GM12878 (cell line): ENCODE measurements around the gene TRIM68. TPM values are rescaled to one million over a fixed set of nuclear protein-coding genes. Genes with fewer than 3 reads are reported as not detected.

Experiments
- ATAC-seq: fragments of 200-7000 bp; cut with Tn5 transposase; 3 replicates; pipeline ENCODE4 v1.9.1; 2020; ENCODE audit warnings: mild to moderate bottlenecking, moderate library complexity
- BruUV-seq: library from RNA; stranded (reverse); fragments of 400-500 nt; replicated peaks from 2 replicates; lab custom pipeline; 2021; lab: Mats Ljungman, UMichigan
- CTCF ChIA-PET: fragments of 300-600 bp; sonication (Branson Sonifier 250); formaldehyde crosslinking; extraction: SDS; loops from one replicate; lab custom pipeline; 2021; ENCODE audit warnings: inconsistent platforms; lab: Yijun Ruan, JAX
- POLR2A ChIA-PET: fragments of 350-600 bp; formaldehyde crosslinking; extraction: SDS; loops from one replicate; lab custom pipeline; 2021; ENCODE audit warnings: inconsistent platforms; lab: Charles Lee
- RAD21 ChIA-PET: fragments of 300-600 bp; sonication (Branson Sonifier 250); formaldehyde crosslinking; loops from one replicate; lab custom pipeline; 2023; ENCODE audit warnings: antibody characterized with exemption; ENCODE audit not compliant: unreplicated experiment; lab: Charles Lee
- SMC1A ChIA-PET: fragments of 300-600 bp; sonication (Branson Sonifier 250); formaldehyde crosslinking; loops from one replicate; lab custom pipeline; 2023; ENCODE audit not compliant: unreplicated experiment, uncharacterized antibody; lab: Charles Lee
- DNase-seq: peaks from one replicate; pipeline ENCODE4 v3.0.0-alpha.2; 2011; ENCODE audit warnings: low read depth, low spot score
- FAIRE-seq: peaks from 3 replicates; lab custom pipeline; 2011; peaks lifted over from hg19 to GRCh38; lab: Jason Lieb, UNC
- H2AFZ ChIP-seq: 2 replicates; pipeline ENCODE4 v1.6.0; 2011; ENCODE audit warnings: low read depth, low read length, control low read depth; ENCODE audit not compliant: control insufficient read depth
- H3K27ac ChIP-seq: 2 replicates; pipeline ENCODE4 v1.5.1; 2011; ENCODE audit warnings: control low read depth; ENCODE audit not compliant: control insufficient read depth, insufficient read depth
- H3K27me3 ChIP-seq, 2 experiments: replicated peaks in 1 of 2; 2 replicates each; pipeline versions ENCODE4 v1.6.0 to v1.6.1; 2011; ENCODE audit warnings: low read length in 1 of 2; ENCODE audit not compliant: control insufficient read depth in 2 of 2, insufficient read depth in 2 of 2
- H3K36me3 ChIP-seq, 2 experiments: 2 replicates each; pipeline ENCODE4 v1.5.1; 2011; ENCODE audit warnings: low read length in 1 of 2; ENCODE audit not compliant: control insufficient read depth in 2 of 2, insufficient read depth in 2 of 2
- H3K4me1 ChIP-seq: 2 replicates; pipeline ENCODE4 v1.6.1; 2011; ENCODE audit warnings: mild to moderate bottlenecking, low read length, moderate library complexity, mixed read lengths; ENCODE audit not compliant: control insufficient read depth, insufficient read depth
- H3K4me2 ChIP-seq: 2 replicates; pipeline ENCODE4 v1.6.0; 2011; ENCODE audit warnings: control low read depth; ENCODE audit not compliant: control insufficient read depth, insufficient read depth
- H3K4me3 ChIP-seq: fragments of 200-600 bp; sonication (generic); 2 replicates; pipeline ENCODE4 v1.5.1; 2016
- H3K79me2 ChIP-seq: 2 replicates; pipeline ENCODE4 v1.6.0; 2011; ENCODE audit warnings: low read length; ENCODE audit not compliant: control insufficient read depth, insufficient read depth
- H3K9ac ChIP-seq: 2 replicates; pipeline ENCODE4 v1.8.0; 2011; ENCODE audit warnings: low read length, control low read depth, mixed read lengths; ENCODE audit not compliant: control insufficient read depth, insufficient read depth
- H3K9me3 ChIP-seq: replicated peaks from 3 replicates; pipeline ENCODE4 v1.5.1; 2011; ENCODE audit warnings: mild to moderate bottlenecking, low read length; ENCODE audit not compliant: control insufficient read depth, insufficient read depth
- H4K20me1 ChIP-seq: 2 replicates; pipeline ENCODE4 v1.6.0; 2011; ENCODE audit not compliant: control insufficient read depth, insufficient read depth
- BRCA1 ChIP-seq: IDR thresholded peaks from 2 replicates; pipeline ENCODE4 v1.6.1; 2011; ENCODE audit warnings: low read depth, low read length, improper control_type of control experiment
- ETV6 ChIP-seq, 2 experiments: fragments of 450-650 bp in 1 of 2; IDR thresholded peaks in 1 of 2; conservative IDR thresholded peaks in 1 of 2; 2 replicates each; pipeline ENCODE4 v1.6.1; 2014; ENCODE audit warnings: antibody characterized with exemption in 1 of 2, borderline replicate concordance in 1 of 2, low read depth in 1 of 2, mild to moderate bottlenecking in 1 of 2, moderate library complexity in 1 of 2
- FOXM1 ChIP-seq: IDR thresholded peaks from 2 replicates; pipeline ENCODE4 v1.6.1; 2012; ENCODE audit warnings: low read depth, mild to moderate bottlenecking, inconsistent platforms, low read length, moderate library complexity
- IKZF2 ChIP-seq, 2 experiments: fragments of 450-650 bp; IDR thresholded peaks; 2 replicates each; pipeline ENCODE4 v1.6.1; 2017; ENCODE audit warnings: mild to moderate bottlenecking in 2 of 2, moderate library complexity in 2 of 2
- JUNB ChIP-seq: IDR thresholded peaks from 2 replicates; pipeline ENCODE4 v1.6.1; 2016; ENCODE audit warnings: antibody characterized with exemption, mild to moderate bottlenecking
- NFXL1 ChIP-seq: fragments of 450-650 bp; IDR thresholded peaks from 2 replicates; pipeline ENCODE4 v1.6.1; 2017; ENCODE audit warnings: antibody characterized with exemption, mild to moderate bottlenecking, borderline replicate concordance
- NKRF ChIP-seq: fragments of 450-650 bp; conservative IDR thresholded peaks from 2 replicates; pipeline ENCODE4 v1.6.1; 2017; ENCODE audit warnings: mild to moderate bottlenecking, moderate library complexity
- RAD21 ChIP-seq: IDR thresholded peaks from 2 replicates; pipeline ENCODE4 v1.6.1; 2011; ENCODE audit warnings: mild to moderate bottlenecking, low read depth, low read length, moderate library complexity; ENCODE audit not compliant: insufficient read depth
- RAD51 ChIP-seq: fragments of 450-650 bp; IDR thresholded peaks from 2 replicates; pipeline ENCODE4 v1.6.1; 2016; ENCODE audit warnings: moderate library complexity, mild to moderate bottlenecking, inconsistent platforms
- SPI1 ChIP-seq: IDR thresholded peaks from 2 replicates; pipeline ENCODE4 v1.6.1; 2011; ENCODE audit warnings: low read depth, mild to moderate bottlenecking, low read length, moderate library complexity, borderline replicate concordance; ENCODE audit not compliant: insufficient read depth
- SUZ12 ChIP-seq: fragments of 200-600 bp; sonication (generic); IDR thresholded peaks from one replicate; pipeline ENCODE4 v1.6.1; 2018; ENCODE audit warnings: antibody characterized with exemption, mild to moderate bottlenecking; ENCODE audit not compliant: unreplicated experiment
- TBL1XR1 ChIP-seq: IDR thresholded peaks from 2 replicates; pipeline ENCODE4 v1.6.1; 2012; ENCODE audit warnings: low read depth, low read length, improper control_type of control experiment
- WRNIP1 ChIP-seq: IDR thresholded peaks from 2 replicates; pipeline ENCODE4 v1.6.1; 2011; ENCODE audit warnings: low read depth, low read length, improper control_type of control experiment, borderline replicate concordance
- ZBTB33 ChIP-seq: fragments of 450-650 bp; IDR thresholded peaks from 2 replicates; pipeline ENCODE4 v1.6.1; 2017; ENCODE audit warnings: mild to moderate bottlenecking
- ZNF592 ChIP-seq: fragments of 450-650 bp; IDR thresholded peaks from 2 replicates; pipeline ENCODE4 v1.6.1; 2017; ENCODE audit warnings: mild to moderate bottlenecking, moderate library complexity
- WGBS: methylation state at CpG from one replicate; pipeline ENCODE4 v1.1.6; 2016; ENCODE audit warnings: low lambda C conversion rate; ENCODE audit not compliant: insufficient replicate concordance, insufficient coverage; ENCODE audit errors: missing lambda C conversion rate; 5-methylcytosine and 5-hydroxymethylcytosine counted together
- in situ Hi-C: fragments of 300-500 bp; cut with MboI; formaldehyde crosslinking; loops from 9 replicates; pipeline ENCODE4 v1.14.3; 2018; ENCODE audit warnings: mixed read lengths
- intact Hi-C: fragments of 100-400 bp; cut with micrococcal nuclease; formaldehyde crosslinking; loops from one replicate; pipeline ENCODE4 v1.14.2; 2022; ENCODE audit not compliant: unreplicated experiment
- polyA plus RNA-seq, 11 experiments: library from polyadenylated mRNA; depleted of rRNA in 4 of 11; unstranded in 6 of 11; stranded (reverse) in 5 of 11; fragments of >200 nt; fragmentation: Nextera tagmentation in 4 of 11; fragmentation: Illumina TruSeq in 1 of 11; extraction: Ambion mirVana in 4 of 11; extraction: Trizol in 1 of 11; gene quantifications; 1 replicate in 1 of 11; 2 replicates in 10 of 11; pipeline versions ENCODE4 v1.2.1 to v1.2.3, GENCODE V29; 2011 to 2016; ENCODE audit warnings: inconsistent platforms in 2 of 11, missing spikeins in 2 of 11, low read depth in 1 of 11
- total RNA-seq, 4 experiments: library from RNA; depleted of rRNA in 3 of 4; stranded (reverse); fragments of >200 nt in 3 of 4; fragmentation: Illumina TruSeq in 1 of 4; extraction: Trizol in 1 of 4; gene quantifications; 2 replicates each; pipeline versions ENCODE4 v1.2.1 to v1.2.3, GENCODE V29; 2013 to 2021

Gene TRIM68
- total and polyA plus RNA-seq, 10 of the 15 experiments (the other 5 are each of a cell fraction or from before 2014, with no cell fraction given) = 3.3 to 13.7 (median 8.3) TPM

- FAIRE-seq (no peak), ATAC-seq (no peak), DNase-seq (no peak)
- Histone ChIP-seq H3K9ac (no peak overlapping the region), H2AFZ (no peak overlapping the region), H3K27ac (no peak overlapping the region), H3K36me3 (no peaks in the 10 kb centered on the region), H4K20me1 (no peaks in the 10 kb centered on the region), H3K4me1 (no peaks in the 10 kb centered on the region), H3K4me3 (no peak overlapping the region), H3K4me2 (no peak overlapping the region), H3K79me2 (no peaks in the 10 kb centered on the region), H3K9me3 (no peaks in the 10 kb centered on the region), H3K27me3 (no peaks in the 10 kb centered on the region; a peak in 1 of 4 replicates)
- in situ Hi-C loops = no loop called here
- ChIA-PET CTCF (no interaction called here), SMC1A (no interaction called here), POLR2A (no interaction called here), RAD21 (no interaction called here)
- WGBS = 55% methylated on average over 18 of the region's 18 CpGs
- TF ChIP-seq ETV6 (conservative IDR thresholded peaks at IDR 0.05 in 1 of 2, IDR thresholded peaks at IDR 0.05 in 1 of 2; ENCODE audit: borderline replicate concordance in 1 of 2, low read depth in 1 of 2) (no peak), FOXM1 (no peak), JUNB (no peak), NFXL1 (no peak), ZBTB33 (no peak), ZNF592 (no peak), RAD51 (no peak), NKRF (no peak), TBL1XR1 (no peak), RAD21 (no peak), SPI1 (no peak), IKZF2 (IDR thresholded peaks at IDR 0.05) (no peak), BRCA1 (no peak), WRNIP1 (no peak), SUZ12 (no peak)
- BruUV-seq = no TSS peak
- intact Hi-C loops = no loop called here
These were observed 39.0 kb downstream of the TRIM68 start for GRCh38 chr11:4569075-4569474.
